SK-N-SH treated with all-trans-retinoic acid at 6 μM for 48 hours (cell line): ENCODE measurements around the gene NELFE.
"Not testable (repeated sequence)": the region's sequence is repeated elsewhere in the genome, so short reads cannot be mapped to it uniquely, and the experiment has no call there.

Source experiments
- ATAC-seq: fragments of 200-7000 bp; cut with Tn5 transposase; 3 replicates; pipeline ENCODE4 v1.9.1; 2020; ENCODE audit warnings: mild to moderate bottlenecking, moderate library complexity
- TOX ChIP-seq: fragments of 250-450 bp; sonication (Bioruptor Pico); IDR thresholded peaks from 2 replicates; pipeline ENCODE4 v1.8.0; 2021; ENCODE audit warnings: mild to moderate bottlenecking, moderate library complexity, borderline replicate concordance
- TF ChIP-seq, protein P1 (sequence below): fragments of 250-450 bp; sonication (Bioruptor Pico); IDR thresholded peaks from 2 replicates; pipeline ENCODE4 v1.8.0; 2020; ENCODE audit warnings: mild to moderate bottlenecking, moderate library complexity, borderline replicate concordance

Gene NELFE

GRCh38 chr6:31958741-31959739 is at the start of gene NELFE, which contains the start of gene SKIC2:
Gene NELFE, minus strand, starts transcription at chr6:31958971. Its CDS starts 525 bp downstream, at chr6:31958446.
Gene SKIC2, plus strand, starts transcription at chr6:31959175. Its CDS starts 18 bp downstream, at chr6:31959193.
- peak; percentile 99 for ATAC-seq
- TF ChIP-seq, protein P1, sequence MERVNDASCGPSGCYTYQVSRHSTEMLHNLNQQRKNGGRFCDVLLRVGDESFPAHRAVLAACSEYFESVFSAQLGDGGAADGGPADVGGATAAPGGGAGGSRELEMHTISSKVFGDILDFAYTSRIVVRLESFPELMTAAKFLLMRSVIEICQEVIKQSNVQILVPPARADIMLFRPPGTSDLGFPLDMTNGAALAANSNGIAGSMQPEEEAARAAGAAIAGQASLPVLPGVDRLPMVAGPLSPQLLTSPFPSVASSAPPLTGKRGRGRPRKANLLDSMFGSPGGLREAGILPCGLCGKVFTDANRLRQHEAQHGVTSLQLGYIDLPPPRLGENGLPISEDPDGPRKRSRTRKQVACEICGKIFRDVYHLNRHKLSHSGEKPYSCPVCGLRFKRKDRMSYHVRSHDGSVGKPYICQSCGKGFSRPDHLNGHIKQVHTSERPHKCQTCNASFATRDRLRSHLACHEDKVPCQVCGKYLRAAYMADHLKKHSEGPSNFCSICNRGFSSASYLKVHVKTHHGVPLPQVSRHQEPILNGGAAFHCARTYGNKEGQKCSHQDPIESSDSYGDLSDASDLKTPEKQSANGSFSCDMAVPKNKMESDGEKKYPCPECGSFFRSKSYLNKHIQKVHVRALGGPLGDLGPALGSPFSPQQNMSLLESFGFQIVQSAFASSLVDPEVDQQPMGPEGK (CRISPR knock-in tag) = peak; percentile 76; the same call in 1 of the 2 replicates
- TF ChIP-seq TOX (CRISPR knock-in tag) = no peak
- TF ChIP-seq, all 23 proteins: peak for 1

GRCh38 chr6:32008037-32008436 is 49.3 kb upstream of the NELFE start:
- ATAC-seq = peak; percentile 59

- ATAC-seq = not testable (repeated sequence)
Measured at GRCh38 chr6:32007086-32007485, 48.3 kb upstream of the NELFE start.

GRCh38 chr6:32005991-32006529 is 47.3 kb upstream of the NELFE start:
- ATAC-seq = not testable (repeated sequence)

DNA sequence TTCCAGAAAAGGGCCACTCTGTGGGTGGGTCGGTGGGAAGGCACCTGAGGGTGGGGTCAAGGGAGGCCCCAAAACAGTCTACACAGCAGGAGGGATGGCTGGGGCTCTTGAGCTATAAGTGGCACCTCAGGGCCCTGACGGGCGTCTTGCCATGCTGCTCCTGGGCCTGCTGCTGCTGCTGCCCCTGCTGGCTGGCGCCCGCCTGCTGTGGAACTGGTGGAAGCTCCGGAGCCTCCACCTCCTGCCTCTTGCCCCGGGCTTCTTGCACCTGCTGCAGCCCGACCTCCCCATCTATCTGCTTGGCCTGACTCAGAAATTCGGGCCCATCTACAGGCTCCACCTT is 46.7 kb upstream of the NELFE start:
- not testable (repeated sequence) for ATAC-seq

DNA sequence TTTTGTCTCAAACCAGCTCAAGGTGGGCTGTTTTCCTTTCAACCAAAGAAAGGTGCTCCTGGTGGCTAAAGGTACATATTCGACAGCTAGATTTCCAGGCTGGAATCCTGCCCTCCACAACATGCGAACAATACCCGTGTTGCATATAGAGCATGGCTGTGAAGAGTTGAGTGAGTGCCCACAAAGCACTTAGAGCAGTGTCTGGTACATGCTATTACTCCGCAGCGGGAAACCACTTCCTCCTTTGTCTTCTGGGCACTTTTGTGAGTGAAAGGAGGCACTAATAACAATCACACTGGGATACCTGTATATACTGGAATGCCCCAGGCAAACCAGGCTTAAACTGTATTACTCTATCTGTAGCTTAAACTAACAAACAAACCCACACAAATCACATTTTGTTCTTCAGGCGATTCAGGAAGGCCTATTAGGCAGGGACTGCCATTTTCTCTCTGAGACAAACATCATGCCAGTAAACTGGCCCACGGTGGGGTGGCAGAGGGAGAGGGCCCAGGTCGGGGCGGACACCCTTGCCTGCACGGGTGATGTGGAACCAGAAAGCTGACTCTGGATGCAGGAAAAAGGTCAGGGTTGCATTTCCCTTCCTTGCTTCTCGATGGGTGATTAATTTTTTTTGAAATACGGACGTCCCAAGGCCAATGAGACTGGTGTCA is 46.2 kb upstream of the NELFE start:
- ATAC-seq = 0 out of 3 replicates have a peak, but pooled peaks have one; percentile 7

DNA sequence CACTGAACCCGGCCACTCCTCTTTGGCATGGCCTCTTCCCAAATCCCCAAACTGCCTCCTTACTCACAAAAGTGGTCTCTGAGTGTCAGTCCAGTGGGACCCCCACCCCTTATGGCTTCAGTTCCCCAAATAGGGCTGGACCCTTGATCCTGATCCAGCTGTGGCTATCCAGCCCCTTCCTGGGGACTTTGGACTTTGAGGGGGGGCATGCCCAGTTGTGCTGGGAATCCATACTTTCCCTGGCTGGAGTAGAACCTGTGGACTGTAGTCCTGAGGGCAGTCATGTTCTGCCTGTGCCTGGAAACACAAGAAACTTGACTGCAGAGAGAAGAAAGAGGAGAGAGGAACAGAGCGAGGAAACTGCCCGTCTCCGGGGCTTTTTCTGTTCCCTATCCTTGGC is 45.6 kb upstream of the NELFE start:
- not testable (repeated sequence) for ATAC-seq

- not testable (repeated sequence) for ATAC-seq
Measured at GRCh38 chr6:32003301-32003700, 44.5 kb upstream of the NELFE start.

GRCh38 chr6:32002546-32003268 is 43.9 kb upstream of the NELFE start:
- not testable (repeated sequence) for ATAC-seq

GRCh38 chr6:31996385-31996784 is 37.6 kb upstream of the NELFE start:
- ATAC-seq = not testable (repeated sequence)

- ATAC-seq = not testable (repeated sequence)
Measured at GRCh38 chr6:31994421-31994820, 35.6 kb upstream of the NELFE start.

DNA sequence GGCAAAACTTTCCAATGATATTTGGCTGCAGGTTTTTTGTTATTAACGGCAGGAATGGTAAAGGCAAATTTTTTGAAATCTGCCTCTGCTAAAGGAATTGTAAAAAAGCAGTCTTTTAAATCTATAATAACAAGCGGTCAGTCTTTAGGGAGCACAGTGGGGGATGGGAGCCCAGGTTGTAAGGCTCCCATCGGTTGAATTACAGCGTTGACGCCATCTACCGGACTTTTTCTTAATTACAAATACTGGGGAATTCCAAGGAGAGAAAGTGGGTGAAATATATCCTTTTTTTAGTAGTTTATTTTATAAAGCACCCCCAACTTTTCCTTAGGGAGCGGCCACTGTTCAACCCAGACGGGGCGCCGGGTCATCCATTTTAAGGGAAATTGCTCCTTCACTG is 30.6 kb upstream of the NELFE start:
- ATAC-seq = peak; percentile 54; the same call in 2 of the 3 replicates

GRCh38 chr6:31981744-31982143 is 23.0 kb upstream of the NELFE start, which contains the start of gene C4A:
Gene C4A, plus strand, starts transcription at chr6:31982057. Its CDS starts 51 bp downstream, at chr6:31982108.
- not testable (repeated sequence) for ATAC-seq

- not testable (repeated sequence) for ATAC-seq
Measured at GRCh38 chr6:31980998-31981397, 22.2 kb upstream of the NELFE start.

- not testable (repeated sequence) for ATAC-seq
Measured at GRCh38 chr6:31980195-31980876, 21.6 kb upstream of the NELFE start.
